ENCODE measurements around the gene FAM131B. TPM values are rescaled to one million over a fixed set of nuclear protein-coding genes. Genes with fewer than 3 reads are reported as not detected.

FAM131B gene
- total RNA-seq, 1 donor from 2014 or later: 17.0 TPM

GRCh38 chr7:143321242-143321641 lies 41.3 kb downstream of the FAM131B start:
- Mint-ChIP-seq H3K27ac (ENCODE audit: unreplicated experiment) (no peak overlapping the region), H3K36me3 (ENCODE audit: unreplicated experiment) (no peaks in the 10 kb centered on the region), H3K4me3 (ENCODE audit: unreplicated experiment) (no peak overlapping the region), H3K4me1 (ENCODE audit: unreplicated experiment) (peaks cover 53% of the 10 kb centered on the region), H3K27me3 (ENCODE audit: unreplicated experiment) (no peaks in the 10 kb centered on the region), H3K9me3 (ENCODE audit: unreplicated experiment) (no peaks in the 10 kb centered on the region)
- TF ChIP-seq CTCF (IDR thresholded peaks at IDR 0.05): no peak
- no peak for DNase-seq (ENCODE audit: extremely low spot score, unreplicated experiment)

GRCh38 chr7:143320620-143321019 lies 41.9 kb downstream of the FAM131B start:
- Mint-ChIP-seq H3K27me3 (ENCODE audit: unreplicated experiment) (no peaks in the 10 kb centered on the region), H3K9me3 (ENCODE audit: unreplicated experiment) (no peaks in the 10 kb centered on the region), H3K27ac (ENCODE audit: unreplicated experiment) (no peak overlapping the region), H3K4me3 (ENCODE audit: unreplicated experiment) (no peak overlapping the region), H3K4me1 (ENCODE audit: unreplicated experiment) (peaks cover 53% of the 10 kb centered on the region), H3K36me3 (ENCODE audit: unreplicated experiment) (no peaks in the 10 kb centered on the region)
- TF ChIP-seq CTCF (IDR thresholded peaks at IDR 0.05): no peak
- no peak for DNase-seq (ENCODE audit: extremely low spot score, unreplicated experiment)

GRCh38 chr7:143318661-143319060 lies 43.9 kb downstream of the FAM131B start:
- no peak for TF ChIP-seq CTCF (IDR thresholded peaks at IDR 0.05)
- Mint-ChIP-seq H3K27me3 (ENCODE audit: unreplicated experiment) (no peaks in the 10 kb centered on the region), H3K4me3 (ENCODE audit: unreplicated experiment) (no peak overlapping the region), H3K27ac (ENCODE audit: unreplicated experiment) (peak overlapping the region; percentile 82), H3K36me3 (ENCODE audit: unreplicated experiment) (no peaks in the 10 kb centered on the region), H3K9me3 (ENCODE audit: unreplicated experiment) (no peaks in the 10 kb centered on the region), H3K4me1 (ENCODE audit: unreplicated experiment) (peaks cover 49% of the 10 kb centered on the region)
- no peak for DNase-seq (ENCODE audit: extremely low spot score, unreplicated experiment)

GRCh38 chr7:143316492-143316891 lies 46.0 kb downstream of the FAM131B start:
- H3K27me3 Mint-ChIP-seq (ENCODE audit: unreplicated experiment): no peaks in the 10 kb centered on the region
- no peak for DNase-seq (ENCODE audit: extremely low spot score, unreplicated experiment)
- no peaks in the 10 kb centered on the region for H3K9me3 Mint-ChIP-seq (ENCODE audit: unreplicated experiment)
- TF ChIP-seq CTCF (IDR thresholded peaks at IDR 0.05): no peak
- H3K4me3 Mint-ChIP-seq (ENCODE audit: unreplicated experiment): no peak overlapping the region
- no peaks in the 10 kb centered on the region for H3K36me3 Mint-ChIP-seq (ENCODE audit: unreplicated experiment)
- peaks cover 34% of the 10 kb centered on the region for H3K4me1 Mint-ChIP-seq (ENCODE audit: unreplicated experiment)
- no peak overlapping the region for H3K27ac Mint-ChIP-seq (ENCODE audit: unreplicated experiment)

GRCh38 chr7:143315776-143316175 lies 46.7 kb downstream of the FAM131B start, which contains the start of gene CLCN1:
CLCN1 (plus strand) TSS chr7:143316111; CDS start chr7:143316213, 102 bp downstream.
- Mint-ChIP-seq H3K27ac (ENCODE audit: unreplicated experiment) (no peak within 1 kb of the TSS), H3K4me3 (ENCODE audit: unreplicated experiment) (no peak within 1 kb of the TSS), H3K27me3 (ENCODE audit: unreplicated experiment) (no peaks in the 10 kb centered on the region), H3K9me3 (ENCODE audit: unreplicated experiment) (no peaks in the 10 kb centered on the region), H3K4me1 (ENCODE audit: unreplicated experiment) (peaks cover 34% of the 10 kb centered on the region), H3K36me3 (ENCODE audit: unreplicated experiment) (no peaks in the 10 kb centered on the region)
- TF ChIP-seq CTCF (IDR thresholded peaks at IDR 0.05): no peak
- no peak for DNase-seq (ENCODE audit: extremely low spot score, unreplicated experiment)

Measured in osteocyte (in vitro differentiated cells).